ENCODE results near the gene ETS1. TPM values are rescaled to one million over a fixed set of nuclear protein-coding genes. Genes with fewer than 3 reads are reported as not detected.
A peak's percentile ranks its signal among the peaks of the same experiment; 100 is the strongest.

ETS1 gene
- total RNA-seq, 1 donor from 2014 or later, result 88.0 TPM

DNA sequence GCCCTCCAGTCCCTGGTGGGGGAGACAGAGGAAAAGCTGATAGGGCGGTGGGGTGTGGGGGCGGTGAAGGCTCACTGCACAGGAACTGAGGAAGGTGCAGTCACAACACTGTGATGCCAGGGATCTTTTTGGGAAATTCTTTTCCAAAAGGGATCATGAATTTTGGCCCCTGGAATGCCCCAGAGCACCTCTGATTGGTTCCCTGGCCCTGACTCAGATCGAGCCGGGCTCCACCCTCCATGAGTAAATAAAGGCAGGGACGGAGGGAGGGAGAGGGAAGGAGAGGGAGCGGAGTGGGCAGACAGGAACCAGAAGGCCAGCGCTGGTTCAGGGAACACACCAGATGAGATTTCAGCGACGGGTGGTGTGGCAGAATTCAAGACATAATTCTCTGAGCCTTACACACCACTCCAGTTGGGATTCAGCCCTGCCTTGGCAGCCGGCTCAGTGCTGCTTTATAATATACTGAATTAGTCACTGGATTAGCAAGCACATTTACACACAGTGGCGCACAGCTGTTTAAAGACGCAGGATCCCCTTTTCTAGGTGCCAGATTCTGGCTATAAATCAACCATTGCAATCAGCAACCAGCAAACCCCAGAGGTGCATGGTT is 80.3 kb downstream of the ETS1 start:
- H3K9me3 ChIP-seq, result no peaks in the 10 kb centered on the region
- intact Hi-C loops (cut with DNase I), result loop anchor here (1.0 to 5.0 kb wide), 3 partner anchors 15 to 300 kb away; no protein-coding TSS in a partner anchor
- peak overlapping the region; percentile 9 to 59 for H3K4me3 ChIP-seq
- no peaks in the 10 kb centered on the region for H3K27me3 ChIP-seq
- peak; percentile 83 to 96 for DNase-seq (ENCODE audit: low spot score in 2 of 2)
- TF ChIP-seq, protein P1, sequence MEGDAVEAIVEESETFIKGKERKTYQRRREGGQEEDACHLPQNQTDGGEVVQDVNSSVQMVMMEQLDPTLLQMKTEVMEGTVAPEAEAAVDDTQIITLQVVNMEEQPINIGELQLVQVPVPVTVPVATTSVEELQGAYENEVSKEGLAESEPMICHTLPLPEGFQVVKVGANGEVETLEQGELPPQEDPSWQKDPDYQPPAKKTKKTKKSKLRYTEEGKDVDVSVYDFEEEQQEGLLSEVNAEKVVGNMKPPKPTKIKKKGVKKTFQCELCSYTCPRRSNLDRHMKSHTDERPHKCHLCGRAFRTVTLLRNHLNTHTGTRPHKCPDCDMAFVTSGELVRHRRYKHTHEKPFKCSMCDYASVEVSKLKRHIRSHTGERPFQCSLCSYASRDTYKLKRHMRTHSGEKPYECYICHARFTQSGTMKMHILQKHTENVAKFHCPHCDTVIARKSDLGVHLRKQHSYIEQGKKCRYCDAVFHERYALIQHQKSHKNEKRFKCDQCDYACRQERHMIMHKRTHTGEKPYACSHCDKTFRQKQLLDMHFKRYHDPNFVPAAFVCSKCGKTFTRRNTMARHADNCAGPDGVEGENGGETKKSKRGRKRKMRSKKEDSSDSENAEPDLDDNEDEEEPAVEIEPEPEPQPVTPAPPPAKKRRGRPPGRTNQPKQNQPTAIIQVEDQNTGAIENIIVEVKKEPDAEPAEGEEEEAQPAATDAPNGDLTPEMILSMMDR (IDR thresholded peaks at IDR 0.05), result no peak
- H3K4me1 ChIP-seq, result peaks cover 22 to 59% of the 10 kb centered on the region in 2 donors
- H3K27ac ChIP-seq, result peak overlapping the region; percentile 84 to 94
- no peaks in the 10 kb centered on the region for H3K36me3 ChIP-seq

DNA sequence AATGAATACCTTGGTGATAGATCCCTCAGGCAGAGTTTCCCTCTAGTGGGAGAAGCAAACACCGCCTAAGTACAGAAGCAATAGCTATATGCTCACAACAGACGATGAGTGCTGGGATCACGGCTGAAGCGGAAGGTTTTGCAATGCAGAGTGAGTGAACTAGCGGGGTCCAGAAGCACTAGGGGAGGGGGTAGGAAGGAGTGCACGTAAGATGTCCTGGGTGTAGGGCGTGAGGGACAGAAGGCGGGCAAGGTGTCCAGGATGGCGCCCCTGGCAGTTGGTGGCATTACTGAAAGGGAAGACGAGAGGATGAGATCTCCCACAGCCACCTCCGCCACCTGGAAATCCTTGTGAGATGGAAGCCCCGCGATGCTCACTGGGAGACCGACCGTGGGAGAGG is 81.0 kb downstream of the ETS1 start:
- Histone ChIP-seq H3K27ac (peak overlapping the region; percentile 84 to 94), H3K4me3 (peak overlapping the region in 1 of 2 donors; percentile 59), H3K4me1 (peaks cover 26 to 59% of the 10 kb centered on the region in 2 donors), H3K27me3 (no peaks in the 10 kb centered on the region), H3K9me3 (no peaks in the 10 kb centered on the region), H3K36me3 (no peaks in the 10 kb centered on the region)
- TF ChIP-seq, protein P1 (IDR thresholded peaks at IDR 0.05), result no peak
- DNase-seq (ENCODE audit: low spot score in 2 of 2), result no peak
- intact Hi-C loops (cut with DNase I), result loop anchor here (5.0 kb wide), 2 partner anchors 54 to 299 kb away; no protein-coding TSS in a partner anchor

DNA sequence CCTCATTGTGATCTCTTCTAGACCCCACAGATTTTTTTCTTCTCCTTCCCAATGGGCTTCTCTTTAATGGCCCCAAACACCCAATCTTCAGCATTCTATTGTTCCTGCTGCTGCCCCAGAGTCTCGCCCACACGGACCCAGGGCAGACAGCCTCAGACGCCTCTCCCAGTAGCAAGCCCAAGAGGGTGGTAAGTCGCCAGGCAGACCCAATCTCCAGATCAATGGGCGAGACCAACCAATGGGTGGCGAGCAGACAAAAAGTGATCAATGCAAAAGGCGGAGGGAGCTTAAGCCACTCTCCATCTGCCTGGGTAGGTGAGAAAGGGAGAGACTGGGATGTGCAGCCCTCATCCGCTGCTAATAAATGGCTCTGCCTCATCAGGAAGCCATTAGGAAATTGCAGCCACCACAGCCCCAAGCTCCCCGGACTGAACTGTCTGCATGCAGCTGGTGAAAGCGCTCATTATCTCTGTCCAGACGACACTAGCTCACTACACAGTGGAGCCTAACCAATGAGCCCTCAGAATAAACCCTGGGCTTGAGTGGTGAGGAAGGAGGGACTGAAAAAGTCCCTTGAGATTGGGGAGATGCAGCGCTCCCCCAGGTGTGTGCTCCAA is 81.8 kb downstream of the ETS1 start:
- H3K4me3 ChIP-seq, result no peak overlapping the region
- H3K27me3 ChIP-seq, result no peaks in the 10 kb centered on the region
- H3K9me3 ChIP-seq, result no peaks in the 10 kb centered on the region
- H3K36me3 ChIP-seq, result no peaks in the 10 kb centered on the region
- peaks cover 29 to 57% of the 10 kb centered on the region in 2 donors for H3K4me1 ChIP-seq
- no peak for DNase-seq (ENCODE audit: low spot score in 2 of 2)
- H3K27ac ChIP-seq, result peak overlapping the region; percentile 84 to 94
- intact Hi-C loops (cut with DNase I), result loop anchor here (5.0 kb wide), 2 partner anchors 53 to 298 kb away; no protein-coding TSS in a partner anchor
- TF ChIP-seq, protein P1 (IDR thresholded peaks at IDR 0.05), result no peak

DNA sequence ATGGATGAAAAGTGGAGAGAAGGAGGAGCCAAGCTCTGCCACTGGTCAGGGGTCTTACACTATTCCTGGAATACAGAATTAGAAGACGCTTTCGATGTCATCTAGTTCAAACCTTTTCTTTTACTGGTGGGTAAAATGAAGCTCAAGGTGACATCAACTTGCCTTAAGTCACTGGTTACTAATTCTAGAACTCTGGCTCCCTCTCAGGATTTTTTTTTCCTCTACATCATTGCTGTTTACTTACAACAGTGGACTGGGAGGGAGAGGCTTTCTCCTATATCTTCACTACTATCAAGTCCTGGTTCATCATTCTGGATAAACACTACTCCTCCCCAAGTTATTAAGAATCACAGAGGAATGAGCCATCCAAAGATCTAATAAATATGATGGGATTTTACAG is 82.9 kb downstream of the ETS1 start:
- Histone ChIP-seq H3K9me3 (no peaks in the 10 kb centered on the region), H3K4me3 (no peak overlapping the region), H3K4me1 (peaks cover 29 to 65% of the 10 kb centered on the region in 2 donors), H3K27me3 (no peaks in the 10 kb centered on the region), H3K36me3 (no peaks in the 10 kb centered on the region), H3K27ac (peak overlapping the region; percentile 4 to 94)
- TF ChIP-seq, protein P1 (IDR thresholded peaks at IDR 0.05), result no peak
- intact Hi-C loops (cut with DNase I), result no loop called here
- no peak for DNase-seq (ENCODE audit: low spot score in 2 of 2)

DNA sequence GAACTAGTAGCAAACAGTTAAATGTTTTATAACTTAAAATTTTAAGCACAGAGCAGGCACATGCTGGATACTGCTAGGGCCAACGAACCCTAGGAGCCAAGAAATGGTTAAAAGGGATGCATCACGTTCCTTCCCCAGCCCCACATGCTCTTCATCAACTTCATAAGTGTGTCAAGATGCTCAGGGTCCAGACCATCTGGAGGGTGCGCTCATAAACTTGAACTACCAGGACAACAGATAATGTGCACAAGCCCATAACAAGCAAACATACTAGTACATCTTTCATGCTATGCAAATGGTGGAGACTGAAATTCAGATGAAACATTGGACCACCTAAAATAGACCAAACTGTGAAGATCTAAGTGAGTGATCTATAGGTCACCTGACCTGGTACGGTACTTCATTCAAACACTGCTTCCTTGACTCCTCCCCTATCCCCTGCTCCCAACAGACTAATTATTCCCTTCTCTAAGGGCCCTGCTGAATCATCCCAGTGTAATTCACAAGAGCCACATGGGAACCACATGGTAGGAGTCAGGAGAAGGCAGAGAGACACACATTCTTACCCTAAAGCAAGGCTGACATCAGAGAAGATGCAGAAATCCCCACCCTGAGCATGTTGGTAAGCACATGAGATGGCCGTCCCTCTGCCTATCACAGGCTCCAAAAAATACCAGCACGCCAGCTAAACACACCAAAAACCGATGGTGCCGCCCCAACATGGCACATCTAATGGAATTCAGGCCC is 83.9 kb downstream of the ETS1 start:
- H3K9me3 ChIP-seq, result no peaks in the 10 kb centered on the region
- DNase-seq (ENCODE audit: low spot score in 2 of 2), result no peak
- H3K27me3 ChIP-seq, result no peaks in the 10 kb centered on the region
- no peaks in the 10 kb centered on the region for H3K36me3 ChIP-seq
- peaks cover 32 to 70% of the 10 kb centered on the region in 2 donors for H3K4me1 ChIP-seq
- TF ChIP-seq, protein P1 (IDR thresholded peaks at IDR 0.05), result no peak
- H3K27ac ChIP-seq, result peak overlapping the region; percentile 80 to 94
- intact Hi-C loops (cut with DNase I), result no loop called here
- no peak overlapping the region for H3K4me3 ChIP-seq
